Superior temporal gyrus (tissue), 1 donor: ENCODE results near the gene PATJ.
"Not testable (repeated sequence)": the region's sequence is repeated elsewhere in the genome, so short reads cannot be mapped to it uniquely, and the experiment has no call there.

Experiments used
- DNase-seq: peaks from one replicate; pipeline ENCODE4 v3.0.0-alpha.2; 2016; ENCODE audit errors: extremely low spot score

The PATJ gene

GRCh38 chr1:61941794-61942193 lies 199.5 kb downstream of the PATJ start:
- no peak for DNase-seq

- DNase-seq: no peak
Measured at GRCh38 chr1:61942856-61943255, 200.6 kb downstream of the PATJ start.

DNA sequence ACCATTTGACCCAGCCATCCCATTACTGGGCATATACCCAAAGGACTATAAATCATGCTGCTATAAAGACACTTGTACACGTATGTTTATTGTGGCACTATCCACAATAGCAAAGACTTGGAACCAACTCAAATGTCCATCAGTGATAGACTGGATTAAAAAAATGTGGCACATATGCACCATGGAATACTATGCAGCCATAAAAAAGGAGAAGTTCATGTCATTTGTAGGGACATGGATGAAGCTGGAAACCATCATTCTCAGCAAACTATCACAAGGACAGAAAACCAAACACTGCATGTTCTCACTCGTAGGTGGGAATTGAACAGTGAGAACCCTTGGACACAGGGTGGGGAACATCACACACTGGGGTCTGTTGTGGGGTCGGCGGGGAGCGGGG lies 206.4 kb downstream of the PATJ start:
- not testable (repeated sequence) for DNase-seq

GRCh38 chr1:61950418-61950817 lies 208.1 kb downstream of the PATJ start:
- DNase-seq: no peak

DNA sequence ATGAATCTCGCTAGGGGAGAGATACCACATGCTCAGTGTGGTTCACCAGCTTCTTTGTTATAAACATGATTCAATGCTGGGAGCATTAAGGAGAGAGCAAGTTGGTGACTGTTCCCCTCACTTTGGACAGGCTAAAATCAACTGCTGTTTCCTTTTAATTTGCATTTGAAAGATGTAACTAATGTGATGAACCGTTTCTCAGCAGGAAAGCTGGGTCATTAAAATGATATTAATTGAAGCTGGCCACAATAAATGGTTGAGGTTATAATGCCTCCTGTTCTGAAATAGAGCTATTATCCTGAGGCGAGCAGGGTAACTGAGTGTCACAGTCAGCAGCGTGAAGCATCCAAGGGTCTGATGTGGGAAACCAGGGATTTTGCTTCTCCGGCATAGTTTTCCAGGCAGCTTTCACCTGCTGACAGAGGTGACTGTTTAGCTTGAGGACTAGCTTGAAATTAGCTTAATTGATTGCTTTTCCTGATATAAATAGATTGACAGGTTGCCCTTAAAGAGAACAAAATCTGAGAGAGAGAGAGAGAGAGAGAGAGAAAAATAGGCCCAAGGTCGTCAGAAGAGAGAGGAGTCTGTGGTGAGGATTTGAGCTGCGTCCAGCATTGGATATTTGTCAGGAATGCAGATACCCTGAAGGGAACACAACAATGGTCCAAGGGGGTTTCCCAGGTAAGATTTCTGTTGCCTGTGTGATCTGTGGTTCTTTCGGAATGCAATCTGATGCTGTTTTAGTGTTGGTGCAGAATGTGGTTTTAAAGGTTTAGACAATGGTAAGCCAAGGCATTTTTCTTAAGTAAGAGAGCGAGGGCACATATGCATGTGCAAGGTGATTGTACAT lies 209.7 kb downstream of the PATJ start:
- no peak for DNase-seq

- DNase-seq: no peak
Measured at GRCh38 chr1:61952675-61953074, 210.4 kb downstream of the PATJ start.

- no peak for DNase-seq
Measured at GRCh38 chr1:61953076-61953789, 211.0 kb downstream of the PATJ start.

- DNase-seq: no peak
Measured at GRCh38 chr1:61953790-61954150, 211.5 kb downstream of the PATJ start.

- no peak for DNase-seq
Measured at GRCh38 chr1:61955261-61955660, 213.0 kb downstream of the PATJ start.

DNA sequence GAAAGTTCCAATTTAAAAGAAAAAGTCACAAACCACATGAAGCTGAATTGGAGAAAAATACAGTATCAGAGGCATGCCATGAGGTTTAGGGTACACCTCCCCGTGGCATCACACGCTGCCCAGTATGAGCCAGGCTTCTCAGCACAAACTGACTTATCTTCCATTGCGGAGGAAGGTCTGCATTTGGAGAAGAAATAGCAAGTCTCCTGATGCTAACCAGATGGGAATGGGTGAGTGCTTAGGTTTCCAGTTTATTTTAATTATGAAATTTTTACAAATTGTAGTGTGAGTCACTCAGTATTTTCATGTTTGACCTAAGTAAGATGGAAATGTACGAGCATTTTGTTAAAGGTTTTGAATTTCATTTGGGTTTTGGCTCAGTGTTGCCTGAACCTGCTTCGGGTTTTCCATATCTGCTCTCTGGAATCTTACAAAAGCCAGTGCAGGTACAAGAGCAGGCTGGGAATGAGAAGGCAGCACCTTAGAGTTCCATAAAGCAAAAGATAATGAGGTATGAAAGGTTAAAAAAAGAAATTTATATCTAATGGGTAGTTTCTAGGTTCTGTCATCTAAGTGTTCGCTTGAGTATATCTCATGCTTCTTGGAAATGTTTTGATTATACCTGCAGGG lies 213.9 kb downstream of the PATJ start:
- DNase-seq: no peak

DNA sequence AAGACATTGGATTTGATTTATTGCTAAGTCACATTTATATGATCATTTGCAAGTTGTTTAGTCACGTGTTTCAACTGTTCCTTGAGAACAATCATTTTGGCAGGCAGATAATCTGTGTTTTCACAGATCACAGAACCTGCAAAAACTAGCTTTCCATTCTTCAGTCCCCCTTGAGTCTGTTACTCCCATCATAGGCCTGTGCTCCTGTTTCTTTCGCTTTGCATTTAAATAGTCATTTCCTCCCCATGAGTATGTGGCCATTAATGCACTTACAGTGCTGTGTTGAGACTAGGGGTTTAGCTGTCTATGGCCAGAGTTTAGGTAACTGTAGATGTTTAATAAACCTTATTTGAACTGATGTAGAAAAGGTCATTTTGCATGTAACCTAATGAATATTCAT lies 214.5 kb downstream of the PATJ start:
- DNase-seq: no peak

- no peak for DNase-seq
Measured at GRCh38 chr1:61961009-61961408, 218.7 kb downstream of the PATJ start.

- DNase-seq: no peak
Measured at GRCh38 chr1:61962631-61963030, 220.4 kb downstream of the PATJ start.

- DNase-seq: not testable (repeated sequence)
Measured at GRCh38 chr1:61966450-61967225, 224.4 kb downstream of the PATJ start.

DNA sequence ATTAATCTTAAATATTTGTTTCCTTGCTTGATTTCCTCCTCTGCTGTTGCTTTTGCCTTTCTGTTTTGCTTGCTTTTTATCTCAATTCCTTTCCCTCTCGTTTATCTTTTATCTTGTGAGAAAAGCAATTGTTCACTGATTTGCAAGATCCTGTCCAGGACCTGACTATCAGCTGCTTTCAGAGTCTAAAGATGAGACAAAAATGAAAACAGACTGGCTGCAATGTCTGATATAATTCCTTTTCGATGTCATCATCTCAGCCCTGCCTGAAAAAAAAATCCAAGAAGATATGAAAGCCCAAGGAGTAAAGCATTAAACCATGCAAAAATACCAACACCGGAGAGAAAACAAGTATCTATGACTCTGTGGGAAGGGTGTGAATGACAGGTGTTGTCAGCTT lies 225.5 kb downstream of the PATJ start:
- DNase-seq: no peak

GRCh38 chr1:61968869-61969268 lies 226.6 kb downstream of the PATJ start:
- DNase-seq: no peak

DNA sequence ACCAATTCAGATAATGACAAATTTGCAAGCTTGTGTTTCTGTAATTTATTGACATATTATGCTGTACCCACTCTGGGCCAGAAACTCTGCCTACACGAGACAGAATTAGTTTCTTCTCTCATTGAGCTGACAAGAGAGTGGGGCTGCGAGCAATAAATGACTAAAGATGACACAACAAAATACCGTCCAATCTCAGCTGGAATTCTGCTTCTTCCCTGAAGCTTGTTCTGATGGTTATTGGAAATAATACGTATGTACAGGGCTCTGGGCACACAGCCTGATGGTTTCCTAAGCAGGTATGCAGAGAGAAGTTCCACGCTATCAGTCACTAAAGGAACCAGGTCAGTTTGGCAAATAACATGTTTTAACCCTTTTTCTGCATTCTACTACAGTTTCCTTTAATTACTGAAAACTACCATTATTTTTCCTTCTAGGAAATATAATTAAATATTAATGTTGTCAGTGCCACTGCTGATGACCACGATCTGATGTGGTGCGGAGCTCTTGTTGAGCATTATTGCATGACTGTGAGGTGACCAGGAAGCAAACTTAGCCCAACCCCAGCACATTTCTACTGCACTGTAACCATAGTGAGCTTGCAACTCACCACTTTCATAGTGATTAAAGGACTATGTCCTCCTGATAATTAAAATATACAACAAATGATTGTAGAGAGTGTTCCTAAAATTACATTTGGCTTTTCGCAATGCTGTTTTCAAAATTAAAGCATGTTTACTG lies 231.0 kb downstream of the PATJ start:
- DNase-seq: no peak

DNA sequence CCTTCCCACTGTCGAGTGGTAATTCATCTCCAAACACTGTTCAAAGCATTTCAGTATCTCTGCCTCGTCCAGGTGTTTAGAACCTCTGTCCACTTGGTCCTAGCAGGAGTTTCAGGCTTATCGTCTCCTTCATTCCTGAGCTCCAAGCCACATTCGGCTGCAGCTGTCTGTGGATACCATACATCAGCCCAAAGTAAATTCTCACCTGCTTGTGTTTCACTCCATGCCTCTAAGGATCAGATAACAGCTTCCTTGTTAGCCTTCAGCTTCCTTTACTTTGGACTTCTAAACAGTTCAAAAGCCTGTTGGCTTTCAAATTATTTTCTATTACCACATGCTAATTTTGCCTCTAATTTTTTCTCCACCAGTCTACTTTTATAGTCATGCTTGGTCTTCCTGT lies 233.4 kb downstream of the PATJ start:
- no peak for DNase-seq

GRCh38 chr1:61976566-61976965 lies 234.3 kb downstream of the PATJ start:
- DNase-seq: no peak

GRCh38 chr1:61978796-61979195 lies 236.5 kb downstream of the PATJ start:
- no peak for DNase-seq

- DNase-seq: no peak
Measured at GRCh38 chr1:61979729-61980128, 237.4 kb downstream of the PATJ start.
